H1 (cell line): ENCODE measurements around the gene BAHD1. TPM values are rescaled to one million over a fixed set of nuclear protein-coding genes. Genes with fewer than 3 reads are reported as not detected.

Source experiments
- CTCF ChIA-PET: fragments of 300-600 bp; sonication (Branson Sonifier 250); formaldehyde crosslinking; loops from one replicate; lab custom pipeline; 2021; ENCODE audit not compliant: partially characterized antibody; lab: Charles Lee
- POLR2A ChIA-PET: fragments of 300-600 bp; sonication (Branson Sonifier 250); formaldehyde crosslinking; loops from one replicate; lab custom pipeline; 2021; ENCODE audit warnings: inconsistent platforms; ENCODE audit not compliant: partially characterized antibody; lab: Charles Lee
- DNase-seq, 2 experiments: peaks; one replicate each; pipeline versions ENCODE4 v3.0.0 to v3.0.0-alpha.2; 2010 to 2022; ENCODE audit warnings: low spot score in 2 of 2, low read depth in 1 of 2, mixed read lengths in 1 of 2
- FAIRE-seq: peaks from 2 replicates; lab custom pipeline; 2011; peaks lifted over from hg19 to GRCh38; lab: Jason Lieb, UNC
- H2AFZ ChIP-seq: 2 replicates; pipeline ENCODE4 v1.8.1; 2012; ENCODE audit warnings: low read length, inconsistent platforms
- H2AK5ac ChIP-seq: 2 replicates; pipeline ENCODE4 v1.6.1; 2013; ENCODE audit warnings: low read depth, low read length
- H2BK120ac ChIP-seq: replicated peaks from 2 replicates; pipeline ENCODE3; 2013; ENCODE audit warnings: low read depth, low read length, inconsistent platforms
- H2BK12ac ChIP-seq: 2 replicates; pipeline ENCODE4 v1.6.1; 2013; ENCODE audit warnings: low read depth, low read length
- H2BK15ac ChIP-seq: 2 replicates; pipeline ENCODE4 v1.6.1; 2013; ENCODE audit warnings: low read length
- H2BK20ac ChIP-seq: 2 replicates; pipeline ENCODE4 v1.6.1; 2013; ENCODE audit warnings: low read length
- H2BK5ac ChIP-seq: 2 replicates; pipeline ENCODE4 v1.6.1; 2013; ENCODE audit warnings: low read depth, low read length
- H3K14ac ChIP-seq: 2 replicates; pipeline ENCODE4 v1.6.1; 2013; ENCODE audit warnings: inconsistent platforms; ENCODE audit not compliant: insufficient read length
- H3K18ac ChIP-seq: 2 replicates; pipeline ENCODE4 v1.6.1; 2013; ENCODE audit warnings: low read length; ENCODE audit errors: extremely low read depth
- H3K23ac ChIP-seq: 2 replicates; pipeline ENCODE4 v1.6.1; 2013; ENCODE audit warnings: inconsistent platforms; ENCODE audit not compliant: insufficient read length
- H3K23me2 ChIP-seq: 2 replicates; pipeline ENCODE4 v1.6.1; 2013; ENCODE audit warnings: low read depth, low read length
- H3K27ac ChIP-seq: 2 replicates; pipeline ENCODE4 v1.6.1; 2011; ENCODE audit warnings: low read depth, low read length, inconsistent platforms
- H3K27me3 ChIP-seq, 4 experiments: replicated peaks in 1 of 4; 1 replicate in 1 of 4; 2 replicates in 3 of 4; pipeline versions ENCODE4 v1.6.1 to v1.8.1; 2011 to 2013; ENCODE audit warnings: low read length in 3 of 4, mild to moderate bottlenecking in 3 of 4, inconsistent platforms in 2 of 4, mixed read lengths in 2 of 4, moderate library complexity in 1 of 4; ENCODE audit not compliant: control insufficient read depth in 3 of 4, insufficient read depth in 3 of 4; ENCODE audit errors: extremely low read depth in 1 of 4
- H3K36me3 ChIP-seq, 4 experiments: 2 replicates each; pipeline versions ENCODE4 v1.6.1 to v1.8.1; 2011 to 2013; ENCODE audit warnings: mild to moderate bottlenecking in 4 of 4, low read length in 3 of 4, moderate library complexity in 2 of 4, control low read depth in 1 of 4, inconsistent platforms in 1 of 4; ENCODE audit not compliant: insufficient read depth in 4 of 4, control insufficient read depth in 2 of 4
- H3K4ac ChIP-seq: replicated peaks from 2 replicates; pipeline ENCODE3; 2013; ENCODE audit warnings: low read length, low read depth, mixed read lengths, inconsistent platforms; ENCODE audit not compliant: insufficient read length
- H3K4me1 ChIP-seq, 4 experiments: replicated peaks in 1 of 4; 1 replicate in 1 of 4; 2 replicates in 3 of 4; pipeline versions ENCODE4 v1.6.1 to v1.8.1; 2011 to 2013; ENCODE audit warnings: low read length in 3 of 4, inconsistent platforms in 2 of 4, mixed read lengths in 1 of 4; ENCODE audit not compliant: insufficient read depth in 4 of 4, control insufficient read depth in 3 of 4
- H3K4me2 ChIP-seq, 2 experiments: 2 replicates each; pipeline versions ENCODE4 v1.6.1 to v1.8.1; 2011 to 2013; ENCODE audit warnings: low read depth in 2 of 2, low read length in 2 of 2, control low read depth in 1 of 2, inconsistent platforms in 1 of 2, mild to moderate bottlenecking in 1 of 2; ENCODE audit not compliant: insufficient read depth in 1 of 2
- H3K4me3 ChIP-seq, 4 experiments: fragments of 200-600, 300-600 bp in 1 of 4; sonication (generic), shearing (Covaris generic), sonication (Bioruptor Twin) in 1 of 4; 2 replicates each; pipeline versions ENCODE4 v1.5.1 to v1.8.1; 2011 to 2016; ENCODE audit warnings: low read length in 4 of 4, low read depth in 3 of 4, control low read depth in 2 of 4, inconsistent platforms in 2 of 4, mild to moderate bottlenecking in 2 of 4, mixed read lengths in 1 of 4, moderate library complexity in 1 of 4; ENCODE audit not compliant: insufficient read depth in 2 of 4; ENCODE audit errors: extremely low read depth in 1 of 4
- H3K56ac ChIP-seq: replicated peaks from 2 replicates; pipeline ENCODE3; 2013; ENCODE audit warnings: low read depth, mild to moderate bottlenecking, mixed read lengths, low read length, inconsistent platforms; ENCODE audit not compliant: insufficient read length
- H3K79me1 ChIP-seq: 2 replicates; pipeline ENCODE4 v1.6.1; 2013; ENCODE audit warnings: low read depth, low read length, control low read depth
- H3K79me2 ChIP-seq, 2 experiments: 2 replicates each; pipeline versions ENCODE4 v1.6.1 to v1.8.1; 2012 to 2013; ENCODE audit warnings: low read length in 2 of 2, mild to moderate bottlenecking in 2 of 2, inconsistent platforms in 1 of 2; ENCODE audit not compliant: insufficient read depth in 2 of 2, control insufficient read depth in 1 of 2
- H3K9ac ChIP-seq, 4 experiments: replicated peaks in 1 of 4; 1 replicate in 1 of 4; 2 replicates in 3 of 4; pipeline versions ENCODE4 v1.6.1 to v1.8.1; 2011 to 2013; ENCODE audit warnings: low read depth in 3 of 4, low read length in 3 of 4, control low read depth in 2 of 4, mild to moderate bottlenecking in 2 of 4, moderate library complexity in 2 of 4, inconsistent platforms in 1 of 4; ENCODE audit errors: extremely low read depth in 1 of 4
- H3K9me3 ChIP-seq, 2 experiments: 2 replicates each; pipeline versions ENCODE4 v1.6.1 to v1.8.1; 2012 to 2013; ENCODE audit warnings: mild to moderate bottlenecking in 2 of 2, moderate library complexity in 2 of 2, control low read depth in 1 of 2, inconsistent platforms in 1 of 2, low read depth in 1 of 2, low read length in 1 of 2, mixed read lengths in 1 of 2; ENCODE audit not compliant: insufficient read depth in 2 of 2
- H4K20me1 ChIP-seq, 2 experiments: replicated peaks in 1 of 2; 2 replicates each; pipeline versions ENCODE3 to v1.8.1; 2011 to 2013; ENCODE audit warnings: inconsistent platforms in 2 of 2, low read length in 2 of 2, mild to moderate bottlenecking in 1 of 2; ENCODE audit not compliant: insufficient read depth in 2 of 2, control insufficient read depth in 1 of 2
- H4K5ac ChIP-seq: 2 replicates; pipeline ENCODE4 v1.6.1; 2013; ENCODE audit warnings: low read length, low read depth, mixed read lengths, inconsistent platforms; ENCODE audit not compliant: insufficient read length
- H4K8ac ChIP-seq: 2 replicates; pipeline ENCODE4 v1.8.0; 2013; ENCODE audit warnings: mild to moderate bottlenecking, moderate library complexity, low read length, inconsistent platforms; ENCODE audit not compliant: insufficient read depth; ENCODE audit errors: extremely low read depth
- H4K91ac ChIP-seq: replicated peaks from 2 replicates; pipeline ENCODE3; 2013; ENCODE audit warnings: low read length, mixed read lengths, inconsistent platforms; ENCODE audit not compliant: insufficient read length
- SIRT6 ChIP-seq: IDR thresholded peaks from one replicate; pipeline ENCODE4 v1.7.1; 2012; ENCODE audit warnings: low read length, inconsistent platforms
- TBP ChIP-seq: IDR thresholded peaks from 2 replicates; pipeline ENCODE4 v1.6.1; 2011; ENCODE audit warnings: low read depth, low read length, improper control_type of control experiment
- WGBS, 2 experiments: shearing (Covaris generic) in 1 of 2; methylation state at CpG; one replicate each; pipeline versions ENCODE4 v1.1.6 to v1.1.7; 2013 to 2015; ENCODE audit warnings: low lambda C conversion rate in 2 of 2, mixed read lengths in 2 of 2, inconsistent platforms in 1 of 2, low coverage in 1 of 2, missing lambda C conversion rate in 1 of 2; ENCODE audit not compliant: insufficient replicate concordance in 2 of 2, insufficient coverage in 1 of 2, insufficient read length in 1 of 2; ENCODE audit errors: extremely low coverage in 1 of 2, missing lambda C conversion rate in 1 of 2; 5-methylcytosine and 5-hydroxymethylcytosine counted together
- polyA plus RNA-seq, 7 experiments: library from polyadenylated mRNA; depleted of rRNA in 3 of 7; stranded (reverse) in 5 of 7; unstranded in 2 of 7; fragments of >200 nt in 5 of 7; fragments of 200-250 nt in 2 of 7; gene quantifications; 1 replicate in 5 of 7; 2 replicates in 1 of 7; 4 replicates in 1 of 7; pipeline versions ENCODE4 v1.2.1 to v1.2.3, GENCODE V29; 2011 to 2013; ENCODE audit warnings: missing spikeins in 2 of 7, mixed read lengths in 2 of 7
- total RNA-seq: library from RNA; stranded (reverse); fragmentation: NEBNext Ultra II Directional; extraction: Animal tissue kit (Norgen Biotek cat#: 25700); gene quantifications from 2 replicates; pipeline ENCODE4 v1.2.1, GENCODE V29; 2021

Gene BAHD1
- total and polyA plus RNA-seq, 2 of the 8 experiments (the other 6 are each of a cell fraction or from before 2014, with no cell fraction given): 15.0 to 38.9 TPM

GRCh38 chr15:40516322-40516721 is 75.6 kb downstream of the BAHD1 start:
- H4K5ac ChIP-seq: no peak overlapping the region
- no peak overlapping the region for H3K23ac ChIP-seq
- H4K91ac ChIP-seq: no peak overlapping the region
- TF ChIP-seq SIRT6 (no peak), TBP (no peak)
- H3K27me3 ChIP-seq: peaks cover 0 to 13% (median 11%) of the 10 kb centered on the region in 4 experiments; a peak in 6 of 7 replicates
- FAIRE-seq (no peak), DNase-seq (no peak)
- POLR2A ChIA-PET: no interaction called here
- H3K27ac ChIP-seq: no peak overlapping the region
- H3K79me2 ChIP-seq: no peaks in the 10 kb centered on the region
- no peak overlapping the region for H3K14ac ChIP-seq
- no peak overlapping the region for H3K4me3 ChIP-seq
- H2BK120ac ChIP-seq: no peak overlapping the region
- H3K23me2 ChIP-seq: peaks cover 5% of the 10 kb centered on the region
- H2BK5ac ChIP-seq: no peak overlapping the region
- no peaks in the 10 kb centered on the region for H3K9me3 ChIP-seq
- no peak overlapping the region for H3K4ac ChIP-seq
- H3K56ac ChIP-seq: no peak overlapping the region
- no peak overlapping the region for H2BK20ac ChIP-seq
- H3K79me1 ChIP-seq: no peaks in the 10 kb centered on the region
- H2BK12ac ChIP-seq: no peak overlapping the region
- 97% methylated on average over 2 of the region's 2 CpGs; no CpG with 5 or more reads in 1 of the 2 experiments for WGBS, 2 experiments
- peaks cover 0 to 7% (median 6%) of the 10 kb centered on the region in 4 experiments; a peak in 5 of 7 replicates for H3K4me1 ChIP-seq
- H2AFZ ChIP-seq: no peak overlapping the region
- CTCF ChIA-PET: interaction anchor here (0.8 to 1.1 kb wide), 2 partner anchors 9 to 1323 kb away, joined by 3 read pairs; partner anchors contain the start of gene PLA2G4B
- no peak overlapping the region for H3K18ac ChIP-seq
- no peak overlapping the region for H3K4me2 ChIP-seq
- H2AK5ac ChIP-seq: no peak overlapping the region
- no peaks in the 10 kb centered on the region for H3K36me3 ChIP-seq
- H3K9ac ChIP-seq: no peak overlapping the region
- no peaks in the 10 kb centered on the region for H4K20me1 ChIP-seq
- no peak overlapping the region for H4K8ac ChIP-seq
- H2BK15ac ChIP-seq: no peak overlapping the region

Other genes starting within 250 kb of the BAHD1 start
- gene PAK6, start 201.9 kb upstream of the BAHD1 start, total RNA-seq: 9.0 and 9.4 TPM in 2 replicates
- 6.9 and 12.5 TPM in 2 replicates for gene PAK6, start 201.9 kb upstream of the BAHD1 start, polyA plus RNA-seq (2011; rRNA removed)
- 0.26 TPM in 1 of 2 replicates, not detected in the other for gene ANKRD63, start 157.9 kb upstream of the BAHD1 start, total RNA-seq
- gene ANKRD63, start 157.9 kb upstream of the BAHD1 start, polyA plus RNA-seq (2011; rRNA removed): 0.16 and 0.18 TPM in 2 replicates
- 8.4 and 9.4 TPM in 2 replicates for gene PLCB2, start 133.0 kb upstream of the BAHD1 start, total RNA-seq
- gene PLCB2, start 133.0 kb upstream of the BAHD1 start, polyA plus RNA-seq (2011; rRNA removed): 7.2 and 11.3 TPM in 2 replicates
- 35.1 and 38.2 TPM in 2 replicates for gene INAFM2, start 117.3 kb upstream of the BAHD1 start, total RNA-seq
- gene INAFM2, start 117.3 kb upstream of the BAHD1 start, polyA plus RNA-seq (2011; rRNA removed): 9.6 and 15.3 TPM in 2 replicates
- gene CCDC9B, start 100.0 kb upstream of the BAHD1 start, total RNA-seq: 0.33 and 0.78 TPM in 2 replicates
- 0.45 and 0.63 TPM in 2 replicates for gene CCDC9B, start 100.0 kb upstream of the BAHD1 start, polyA plus RNA-seq (2011; rRNA removed)
- not detected in 2 replicates for gene PHGR1, start 89.9 kb upstream of the BAHD1 start, total RNA-seq
- not detected in 2 replicates for gene PHGR1, start 89.9 kb upstream of the BAHD1 start, polyA plus RNA-seq (2011; rRNA removed)
- 1.2 and 3.4 TPM in 2 replicates for gene DISP2, start 82.7 kb upstream of the BAHD1 start, total RNA-seq
- gene DISP2, start 82.7 kb upstream of the BAHD1 start, polyA plus RNA-seq (2011; rRNA removed): 0.45 and 0.72 TPM in 2 replicates
- 67.4 and 79.4 TPM in 2 replicates for gene KNSTRN, start 58.2 kb upstream of the BAHD1 start, total RNA-seq
- gene KNSTRN, start 58.2 kb upstream of the BAHD1 start, polyA plus RNA-seq (2011; rRNA removed): 18.6 and 25.1 TPM in 2 replicates
- 78.8 and 80.0 TPM in 2 replicates for gene IVD, start 35.2 kb upstream of the BAHD1 start, total RNA-seq
- 55.2 and 63.7 TPM in 2 replicates for gene IVD, start 35.2 kb upstream of the BAHD1 start, polyA plus RNA-seq (2011; rRNA removed)
- 17.7 and 20.3 TPM in 2 replicates for gene CHST14, start 30.0 kb downstream of the BAHD1 start, total RNA-seq
- gene CHST14, start 30.0 kb downstream of the BAHD1 start, polyA plus RNA-seq (2011; rRNA removed): 13.4 and 15.2 TPM in 2 replicates
- 10.2 and 12.1 TPM in 2 replicates for gene CCDC32, start 124.1 kb downstream of the BAHD1 start, total RNA-seq
- gene CCDC32, start 124.1 kb downstream of the BAHD1 start, polyA plus RNA-seq (2011; rRNA removed): 2.9 and 8.9 TPM in 2 replicates
- gene RPUSD2, start 128.3 kb downstream of the BAHD1 start, total RNA-seq: 25.1 and 28.5 TPM in 2 replicates
- gene RPUSD2, start 128.3 kb downstream of the BAHD1 start, polyA plus RNA-seq (2011; rRNA removed): 14.5 and 19.9 TPM in 2 replicates
- 22.3 and 22.5 TPM in 2 replicates for gene KNL1, start 153.3 kb downstream of the BAHD1 start, total RNA-seq
- gene KNL1, start 153.3 kb downstream of the BAHD1 start, polyA plus RNA-seq (2011; rRNA removed): 2.7 and 4.4 TPM in 2 replicates